ENCODE results near the gene ANAPC10. TPM values are rescaled to one million over a fixed set of nuclear protein-coding genes. Genes with fewer than 3 reads are reported as not detected.

ANAPC10 gene
- polyA plus RNA-seq, 1 of the 3 experiments (the other 2 are of a cell fraction) = 19.1 TPM

DNA sequence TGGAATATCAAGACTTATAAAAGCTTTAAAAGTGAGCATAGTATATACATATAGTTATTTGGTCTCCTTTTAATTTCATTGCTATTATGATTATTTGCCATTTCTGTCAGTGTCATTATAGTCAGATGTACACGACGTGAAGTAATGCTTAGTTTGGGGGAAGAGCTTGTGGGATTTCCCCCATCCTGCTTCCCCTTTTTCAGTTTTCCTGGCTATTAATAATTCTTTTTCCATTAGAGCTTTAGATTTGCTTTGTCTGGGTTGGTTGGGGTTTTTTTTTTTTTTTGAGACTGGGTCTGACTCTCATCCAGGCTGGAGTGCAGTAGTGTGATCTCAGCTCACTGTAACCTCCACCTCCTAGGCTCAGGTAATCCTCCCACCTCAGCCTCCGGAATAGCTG lies 5.5 kb upstream of the ANAPC10 start:
- DNase-seq = no peak
- Histone ChIP-seq H3K9me2 (no peaks in the 10 kb centered on the region), H3K36me3 (replicated peaks in 1 of 2; ENCODE audit: control insufficient read depth in 1 of 2, insufficient read depth in 2 of 2, low read length in 1 of 2) (peaks cover 54 to 62% of the 10 kb centered on the region in 2 experiments), H3K9me3 (no peaks in the 10 kb centered on the region), H2AFZ (ENCODE audit: low read depth) (no peak overlapping the region), H3K9ac (no peak overlapping the region), H3K4me2 (no peak overlapping the region), H4K20me1 (ENCODE audit: insufficient read depth) (peaks cover 13% of the 10 kb centered on the region; the same call in 1 of the 2 replicates), H3K27ac (ENCODE audit: low read depth in 2 of 2, low read length in 1 of 2) (no peak overlapping the region), H3K4me3 (ENCODE audit: low read depth in 2 of 2, low read length in 1 of 2) (no peak overlapping the region), H3K4me1 (ENCODE audit: control insufficient read depth in 1 of 2, insufficient read depth in 2 of 2, low read depth in 1 of 2, low read length in 1 of 2) (peaks cover 0 to 7% of the 10 kb centered on the region in 2 experiments; a peak in 2 of 4 replicates), H3F3A (replicated peaks; ENCODE audit: insufficient read depth) (no peaks in the 10 kb centered on the region), H3K27me3 (ENCODE audit: insufficient read depth) (no peaks in the 10 kb centered on the region), H3K79me2 (ENCODE audit: insufficient read depth) (peaks cover 83% of the 10 kb centered on the region)
- ChIA-PET POLR2A (no interaction called here), CTCF (no interaction called here)
- WGBS (ENCODE audit: low lambda C conversion rate) = 95% methylated on average over 3 of the region's 3 CpGs
- TF ChIP-seq TCF12 (IDR thresholded peaks at IDR 0.05) (no peak), GATA2 (CRISPR knock-in tag; IDR thresholded peaks at IDR 0.05) (no peak), CHD2 (IDR thresholded peaks at IDR 0.05; ENCODE audit: low read length, partially characterized antibody) (no peak), NRF1 (IDR thresholded peaks at IDR 0.05; ENCODE audit: low read depth, low read length) (no peak), GABPA (IDR thresholded peaks at IDR 0.05; ENCODE audit: low read depth) (no peak), MXI1 (IDR thresholded peaks at IDR 0.05; ENCODE audit: low read depth, low read length) (no peak), YY1 (IDR thresholded peaks at IDR 0.05; ENCODE audit: low read depth) (no peak), TEAD4 (IDR thresholded peaks at IDR 0.05; ENCODE audit: borderline replicate concordance, insufficient read depth) (no peak), NFIC (IDR thresholded peaks at IDR 0.05; ENCODE audit: borderline replicate concordance) (no peak), CTCF (IDR thresholded peaks at IDR 0.05) (no peak)
- TF ChIP-seq, protein P1, sequence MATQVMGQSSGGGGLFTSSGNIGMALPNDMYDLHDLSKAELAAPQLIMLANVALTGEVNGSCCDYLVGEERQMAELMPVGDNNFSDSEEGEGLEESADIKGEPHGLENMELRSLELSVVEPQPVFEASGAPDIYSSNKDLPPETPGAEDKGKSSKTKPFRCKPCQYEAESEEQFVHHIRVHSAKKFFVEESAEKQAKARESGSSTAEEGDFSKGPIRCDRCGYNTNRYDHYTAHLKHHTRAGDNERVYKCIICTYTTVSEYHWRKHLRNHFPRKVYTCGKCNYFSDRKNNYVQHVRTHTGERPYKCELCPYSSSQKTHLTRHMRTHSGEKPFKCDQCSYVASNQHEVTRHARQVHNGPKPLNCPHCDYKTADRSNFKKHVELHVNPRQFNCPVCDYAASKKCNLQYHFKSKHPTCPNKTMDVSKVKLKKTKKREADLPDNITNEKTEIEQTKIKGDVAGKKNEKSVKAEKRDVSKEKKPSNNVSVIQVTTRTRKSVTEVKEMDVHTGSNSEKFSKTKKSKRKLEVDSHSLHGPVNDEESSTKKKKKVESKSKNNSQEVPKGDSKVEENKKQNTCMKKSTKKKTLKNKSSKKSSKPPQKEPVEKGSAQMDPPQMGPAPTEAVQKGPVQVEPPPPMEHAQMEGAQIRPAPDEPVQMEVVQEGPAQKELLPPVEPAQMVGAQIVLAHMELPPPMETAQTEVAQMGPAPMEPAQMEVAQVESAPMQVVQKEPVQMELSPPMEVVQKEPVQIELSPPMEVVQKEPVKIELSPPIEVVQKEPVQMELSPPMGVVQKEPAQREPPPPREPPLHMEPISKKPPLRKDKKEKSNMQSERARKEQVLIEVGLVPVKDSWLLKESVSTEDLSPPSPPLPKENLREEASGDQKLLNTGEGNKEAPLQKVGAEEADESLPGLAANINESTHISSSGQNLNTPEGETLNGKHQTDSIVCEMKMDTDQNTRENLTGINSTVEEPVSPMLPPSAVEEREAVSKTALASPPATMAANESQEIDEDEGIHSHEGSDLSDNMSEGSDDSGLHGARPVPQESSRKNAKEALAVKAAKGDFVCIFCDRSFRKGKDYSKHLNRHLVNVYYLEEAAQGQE (IDR thresholded peaks at IDR 0.05; ENCODE audit: low read depth, low read length) = no peak
- TF ChIP-seq, protein P2, sequence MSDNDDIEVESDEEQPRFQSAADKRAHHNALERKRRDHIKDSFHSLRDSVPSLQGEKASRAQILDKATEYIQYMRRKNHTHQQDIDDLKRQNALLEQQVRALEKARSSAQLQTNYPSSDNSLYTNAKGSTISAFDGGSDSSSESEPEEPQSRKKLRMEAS (IDR thresholded peaks at IDR 0.05; ENCODE audit: low read depth) = no peak
- TF ChIP-seq, protein P3, sequence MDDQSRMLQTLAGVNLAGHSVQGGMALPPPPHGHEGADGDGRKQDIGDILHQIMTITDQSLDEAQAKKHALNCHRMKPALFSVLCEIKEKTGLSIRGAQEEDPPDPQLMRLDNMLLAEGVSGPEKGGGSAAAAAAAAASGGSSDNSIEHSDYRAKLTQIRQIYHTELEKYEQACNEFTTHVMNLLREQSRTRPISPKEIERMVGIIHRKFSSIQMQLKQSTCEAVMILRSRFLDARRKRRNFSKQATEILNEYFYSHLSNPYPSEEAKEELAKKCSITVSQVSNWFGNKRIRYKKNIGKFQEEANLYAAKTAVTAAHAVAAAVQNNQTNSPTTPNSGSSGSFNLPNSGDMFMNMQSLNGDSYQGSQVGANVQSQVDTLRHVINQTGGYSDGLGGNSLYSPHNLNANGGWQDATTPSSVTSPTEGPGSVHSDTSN (IDR thresholded peaks at IDR 0.05) = no peak
- TF ChIP-seq, protein P4, sequence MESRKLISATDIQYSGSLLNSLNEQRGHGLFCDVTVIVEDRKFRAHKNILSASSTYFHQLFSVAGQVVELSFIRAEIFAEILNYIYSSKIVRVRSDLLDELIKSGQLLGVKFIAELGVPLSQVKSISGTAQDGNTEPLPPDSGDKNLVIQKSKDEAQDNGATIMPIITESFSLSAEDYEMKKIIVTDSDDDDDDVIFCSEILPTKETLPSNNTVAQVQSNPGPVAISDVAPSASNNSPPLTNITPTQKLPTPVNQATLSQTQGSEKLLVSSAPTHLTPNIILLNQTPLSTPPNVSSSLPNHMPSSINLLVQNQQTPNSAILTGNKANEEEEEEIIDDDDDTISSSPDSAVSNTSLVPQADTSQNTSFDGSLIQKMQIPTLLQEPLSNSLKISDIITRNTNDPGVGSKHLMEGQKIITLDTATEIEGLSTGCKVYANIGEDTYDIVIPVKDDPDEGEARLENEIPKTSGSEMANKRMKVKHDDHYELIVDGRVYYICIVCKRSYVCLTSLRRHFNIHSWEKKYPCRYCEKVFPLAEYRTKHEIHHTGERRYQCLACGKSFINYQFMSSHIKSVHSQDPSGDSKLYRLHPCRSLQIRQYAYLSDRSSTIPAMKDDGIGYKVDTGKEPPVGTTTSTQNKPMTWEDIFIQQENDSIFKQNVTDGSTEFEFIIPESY (IDR thresholded peaks at IDR 0.05; ENCODE audit: borderline replicate concordance, low read depth) = no peak

Measured in SK-N-SH (cell line).